ENCODE data around the gene PSMG2.

Gene PSMG2

GRCh38 chr18:12748671-12749070, 45.8 kb downstream of the PSMG2 start:
- peaks cover 5% of the 10 kb centered on the region; the same call in 1 of the 2 replicates for H3K4me1 ChIP-seq (ENCODE audit: control insufficient read depth, low read length)
- no peaks in the 10 kb centered on the region for H3F3A ChIP-seq (ENCODE audit: control insufficient read depth, insufficient read depth)
- peaks cover 30% of the 10 kb centered on the region for H3K27me3 ChIP-seq (ENCODE audit: control insufficient read depth, low read length)
- H3K27ac ChIP-seq (ENCODE audit: low read depth, low read length) = no peak overlapping the region
- no peaks in the 10 kb centered on the region for H3K79me2 ChIP-seq (ENCODE audit: control insufficient read depth, low read length)
- no peaks in the 10 kb centered on the region for H3K36me3 ChIP-seq (ENCODE audit: control insufficient read depth, low read length)
- H3K4me3 ChIP-seq (ENCODE audit: low read length) = no peak overlapping the region
- TF ChIP-seq EZH2phosphoT487 (IDR thresholded peaks at IDR 0.05; ENCODE audit: borderline replicate concordance, low read length) = no peak
- TF ChIP-seq, protein P1, sequence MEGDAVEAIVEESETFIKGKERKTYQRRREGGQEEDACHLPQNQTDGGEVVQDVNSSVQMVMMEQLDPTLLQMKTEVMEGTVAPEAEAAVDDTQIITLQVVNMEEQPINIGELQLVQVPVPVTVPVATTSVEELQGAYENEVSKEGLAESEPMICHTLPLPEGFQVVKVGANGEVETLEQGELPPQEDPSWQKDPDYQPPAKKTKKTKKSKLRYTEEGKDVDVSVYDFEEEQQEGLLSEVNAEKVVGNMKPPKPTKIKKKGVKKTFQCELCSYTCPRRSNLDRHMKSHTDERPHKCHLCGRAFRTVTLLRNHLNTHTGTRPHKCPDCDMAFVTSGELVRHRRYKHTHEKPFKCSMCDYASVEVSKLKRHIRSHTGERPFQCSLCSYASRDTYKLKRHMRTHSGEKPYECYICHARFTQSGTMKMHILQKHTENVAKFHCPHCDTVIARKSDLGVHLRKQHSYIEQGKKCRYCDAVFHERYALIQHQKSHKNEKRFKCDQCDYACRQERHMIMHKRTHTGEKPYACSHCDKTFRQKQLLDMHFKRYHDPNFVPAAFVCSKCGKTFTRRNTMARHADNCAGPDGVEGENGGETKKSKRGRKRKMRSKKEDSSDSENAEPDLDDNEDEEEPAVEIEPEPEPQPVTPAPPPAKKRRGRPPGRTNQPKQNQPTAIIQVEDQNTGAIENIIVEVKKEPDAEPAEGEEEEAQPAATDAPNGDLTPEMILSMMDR (IDR thresholded peaks at IDR 0.05; ENCODE audit: low read depth, low read length, poor library complexity, severe bottlenecking) = no peak
- H3K9me3 ChIP-seq (ENCODE audit: control insufficient read depth, insufficient read depth, low read length) = no peaks in the 10 kb centered on the region
- no peak overlapping the region for H3K4me2 ChIP-seq (ENCODE audit: low read length)
- H4K20me1 ChIP-seq (ENCODE audit: control insufficient read depth, insufficient read depth, low read depth, low read length) = no peaks in the 10 kb centered on the region
- no peaks in the 10 kb centered on the region for H3K9me2 ChIP-seq (replicated peaks; ENCODE audit: control insufficient read depth, low read length)

- H3K4me2 ChIP-seq (ENCODE audit: low read length) = no peak overlapping the region
- no peaks in the 10 kb centered on the region for H3K36me3 ChIP-seq (ENCODE audit: control insufficient read depth, low read length)
- H3K4me3 ChIP-seq (ENCODE audit: low read length) = no peak overlapping the region
- H3F3A ChIP-seq (ENCODE audit: control insufficient read depth, insufficient read depth) = no peaks in the 10 kb centered on the region
- no peak for TF ChIP-seq EZH2phosphoT487 (IDR thresholded peaks at IDR 0.05; ENCODE audit: borderline replicate concordance, low read length)
- no peaks in the 10 kb centered on the region for H3K79me2 ChIP-seq (ENCODE audit: control insufficient read depth, low read length)
- no peaks in the 10 kb centered on the region for H4K20me1 ChIP-seq (ENCODE audit: control insufficient read depth, insufficient read depth, low read depth, low read length)
- H3K9me3 ChIP-seq (ENCODE audit: control insufficient read depth, insufficient read depth, low read length) = no peaks in the 10 kb centered on the region
- H3K27ac ChIP-seq (ENCODE audit: low read depth, low read length) = no peak overlapping the region
- H3K9me2 ChIP-seq (replicated peaks; ENCODE audit: control insufficient read depth, low read length) = no peaks in the 10 kb centered on the region
- H3K27me3 ChIP-seq (ENCODE audit: control insufficient read depth, low read length) = peaks cover 30% of the 10 kb centered on the region
- H3K4me1 ChIP-seq (ENCODE audit: control insufficient read depth, low read length) = peaks cover 5% of the 10 kb centered on the region; the same call in 1 of the 2 replicates
Measured at GRCh38 chr18:12749121-12749520, 46.3 kb downstream of the PSMG2 start.

- Histone ChIP-seq H3K9me3 (ENCODE audit: control insufficient read depth, insufficient read depth, low read length) (no peaks in the 10 kb centered on the region), H3K4me3 (ENCODE audit: low read length) (no peak overlapping the region), H3K27me3 (ENCODE audit: control insufficient read depth, low read length) (peaks cover 26% of the 10 kb centered on the region), H3K27ac (ENCODE audit: low read depth, low read length) (no peak overlapping the region), H3K36me3 (ENCODE audit: control insufficient read depth, low read length) (no peaks in the 10 kb centered on the region), H3K79me2 (ENCODE audit: control insufficient read depth, low read length) (no peaks in the 10 kb centered on the region), H3F3A (ENCODE audit: control insufficient read depth, insufficient read depth) (no peaks in the 10 kb centered on the region), H3K4me1 (ENCODE audit: control insufficient read depth, low read length) (peaks cover 5% of the 10 kb centered on the region; the same call in 1 of the 2 replicates), H3K9me2 (replicated peaks; ENCODE audit: control insufficient read depth, low read length) (no peaks in the 10 kb centered on the region), H3K4me2 (ENCODE audit: low read length) (no peak overlapping the region), H4K20me1 (ENCODE audit: control insufficient read depth, insufficient read depth, low read depth, low read length) (no peaks in the 10 kb centered on the region)
- no peak for TF ChIP-seq EZH2phosphoT487 (IDR thresholded peaks at IDR 0.05; ENCODE audit: borderline replicate concordance, low read length)
- TF ChIP-seq, protein P1 (IDR thresholded peaks at IDR 0.05; ENCODE audit: low read depth, low read length, poor library complexity, severe bottlenecking) = no peak
Measured at GRCh38 chr18:12750076-12750714, 47.4 kb downstream of the PSMG2 start.

- peaks cover 5% of the 10 kb centered on the region; the same call in 1 of the 2 replicates for H3K4me1 ChIP-seq (ENCODE audit: control insufficient read depth, low read length)
- H4K20me1 ChIP-seq (ENCODE audit: control insufficient read depth, insufficient read depth, low read depth, low read length) = no peaks in the 10 kb centered on the region
- no peaks in the 10 kb centered on the region for H3F3A ChIP-seq (ENCODE audit: control insufficient read depth, insufficient read depth)
- no peaks in the 10 kb centered on the region for H3K9me2 ChIP-seq (replicated peaks; ENCODE audit: control insufficient read depth, low read length)
- no peaks in the 10 kb centered on the region for H3K9me3 ChIP-seq (ENCODE audit: control insufficient read depth, insufficient read depth, low read length)
- no peak for TF ChIP-seq EZH2phosphoT487 (IDR thresholded peaks at IDR 0.05; ENCODE audit: borderline replicate concordance, low read length)
- TF ChIP-seq, protein P1 (IDR thresholded peaks at IDR 0.05; ENCODE audit: low read depth, low read length, poor library complexity, severe bottlenecking) = no peak
- no peak overlapping the region for H3K27ac ChIP-seq (ENCODE audit: low read depth, low read length)
- H3K79me2 ChIP-seq (ENCODE audit: control insufficient read depth, low read length) = no peaks in the 10 kb centered on the region
- H3K27me3 ChIP-seq (ENCODE audit: control insufficient read depth, low read length) = peaks cover 26% of the 10 kb centered on the region
- no peaks in the 10 kb centered on the region for H3K36me3 ChIP-seq (ENCODE audit: control insufficient read depth, low read length)
- H3K4me3 ChIP-seq (ENCODE audit: low read length) = no peak overlapping the region
- no peak overlapping the region for H3K4me2 ChIP-seq (ENCODE audit: low read length)
Measured at GRCh38 chr18:12750715-12751502, 48.1 kb downstream of the PSMG2 start.

All from DOHH2 (cell line).